Esophagus muscularis mucosa (tissue), 4 donors: ENCODE data around the gene HTRA2.

Source experiments
- CTCF ChIP-seq, 3 experiments: fragments of 200-600 bp in 2 of 3; fragments of 450-650 bp in 1 of 3; sonication (generic) in 2 of 3; IDR thresholded peaks; one replicate each; pipeline ENCODE4 v1.5.1; 2017 to 2019; ENCODE audit warnings: antibody characterized with exemption in 3 of 3, mild to moderate bottlenecking in 2 of 3, moderate library complexity in 1 of 3
- EP300 ChIP-seq: sonication (generic); formaldehyde crosslinking; IDR thresholded peaks from one replicate; pipeline ENCODE4 v1.6.1; 2017; ENCODE audit warnings: antibody characterized with exemption
- POLR2AphosphoS5 ChIP-seq, 2 donors: sonication (generic); formaldehyde crosslinking; IDR thresholded peaks; one replicate each; pipeline ENCODE4 v1.6.1; 2017; ENCODE audit warnings: antibody characterized with exemption in 2 of 2

GRCh38 chr2:74515981-74516633, 13.6 kb upstream of the HTRA2 start:
- TF ChIP-seq CTCF (IDR thresholded peaks at IDR 0.05) (no peak), EP300 (no peak), POLR2AphosphoS5 (IDR thresholded peaks at IDR 0.05) (no peak)
